ENCODE data around the gene SUGCT.

The SUGCT gene

GRCh38 chr7:40546616-40547501 lies 412.1 kb downstream of the SUGCT start:
- Histone ChIP-seq H3K4me3 (ENCODE audit: low read depth, low read length) (no peak overlapping the region), H3K4me1 (ENCODE audit: control insufficient read depth, insufficient read depth, low read length) (peaks cover 2% of the 10 kb centered on the region; the same call in 1 of the 2 replicates), H3K9me3 (ENCODE audit: control insufficient read depth, insufficient read depth, low read depth, low read length) (no peaks in the 10 kb centered on the region), H3K27ac (ENCODE audit: extremely low read depth, low read depth, low read length) (no peak overlapping the region), H3K36me3 (ENCODE audit: control insufficient read depth in 2 of 2, insufficient read depth in 1 of 2, low read length in 2 of 2) (no peaks in the 10 kb centered on the region)
- POLR2A ChIA-PET, result no interaction called here
- CTCF ChIA-PET, result no interaction called here
- TF ChIP-seq ZNF311 (tag by site-specific recombination; IDR thresholded peaks at IDR 0.05; ENCODE audit: borderline replicate concordance) (no peak), ZBTB21 (tag by site-specific recombination; IDR thresholded peaks at IDR 0.05) (no peak), HOXA7 (CRISPR knock-in tag; IDR thresholded peaks at IDR 0.05; ENCODE audit: borderline replicate concordance) (no peak), ZNF335 (tag by site-specific recombination; conservative IDR thresholded peaks at IDR 0.05) (no peak), ZNF518A (tag by site-specific recombination; conservative IDR thresholded peaks at IDR 0.05; ENCODE audit: low read depth) (no peak), GLIS1 (tag by site-specific recombination; IDR thresholded peaks at IDR 0.05) (no peak), ZNF449 (tag by site-specific recombination; IDR thresholded peaks at IDR 0.05) (no peak), PRDM1 (tag by site-specific recombination; IDR thresholded peaks at IDR 0.05) (no peak), REST (tag by site-specific recombination; IDR thresholded peaks at IDR 0.05) (no peak), ZNF624 (tag by site-specific recombination; IDR thresholded peaks at IDR 0.05) (no peak), ZNF514 (tag by site-specific recombination; IDR thresholded peaks at IDR 0.05) (no peak), ZBTB7A (tag by site-specific recombination; IDR thresholded peaks at IDR 0.05; ENCODE audit: low read depth) (no peak), ZNF544 (tag by site-specific recombination; IDR thresholded peaks at IDR 0.05) (no peak), ZNF777 (tag by site-specific recombination; IDR thresholded peaks at IDR 0.05; ENCODE audit: borderline replicate concordance) (no peak), ZNF549 (tag by site-specific recombination; IDR thresholded peaks at IDR 0.05) (no peak), KLF16 (tag by site-specific recombination; IDR thresholded peaks at IDR 0.05) (no peak)

Measured in HEK293 (cell line).